VCaP (cell line): ENCODE data around the gene STX4.
"Not testable (repeated sequence)": the region's sequence is repeated elsewhere in the genome, so short reads cannot be mapped to it uniquely, and the experiment has no call there.

ENCODE experiments used
- H3K27ac ChIP-seq: fragments of 450-650 bp; 2 replicates; pipeline ENCODE4 v1.5.1; 2017
- TF ChIP-seq, protein P1 (sequence below): fragments of 450-650 bp; conservative IDR thresholded peaks from 2 replicates; pipeline ENCODE4 v1.5.1; 2017; ENCODE audit warnings: mild to moderate bottlenecking, moderate library complexity

Gene STX4

DNA sequence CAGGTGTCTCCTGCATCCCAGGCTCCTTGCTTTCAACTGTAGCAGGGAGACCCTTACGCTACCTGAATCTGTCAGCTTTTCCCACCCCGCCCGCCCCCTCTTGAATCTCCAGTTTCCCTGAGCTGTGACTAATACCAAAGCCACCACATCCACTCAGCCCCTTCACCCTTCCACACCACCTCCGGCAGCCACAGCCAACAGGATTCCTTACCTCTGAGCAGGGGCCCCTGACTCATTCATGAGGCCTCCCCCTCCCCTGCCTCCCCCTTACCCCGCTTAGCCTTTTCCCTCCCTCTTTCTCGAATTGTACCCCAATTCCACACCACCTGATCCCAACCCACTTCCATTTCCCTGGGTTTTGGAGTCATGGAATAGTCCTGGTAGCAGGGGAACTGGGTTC, 25.2 kb upstream of the STX4 start:
- H3K27ac ChIP-seq: no peak overlapping the region
- TF ChIP-seq, protein P1, sequence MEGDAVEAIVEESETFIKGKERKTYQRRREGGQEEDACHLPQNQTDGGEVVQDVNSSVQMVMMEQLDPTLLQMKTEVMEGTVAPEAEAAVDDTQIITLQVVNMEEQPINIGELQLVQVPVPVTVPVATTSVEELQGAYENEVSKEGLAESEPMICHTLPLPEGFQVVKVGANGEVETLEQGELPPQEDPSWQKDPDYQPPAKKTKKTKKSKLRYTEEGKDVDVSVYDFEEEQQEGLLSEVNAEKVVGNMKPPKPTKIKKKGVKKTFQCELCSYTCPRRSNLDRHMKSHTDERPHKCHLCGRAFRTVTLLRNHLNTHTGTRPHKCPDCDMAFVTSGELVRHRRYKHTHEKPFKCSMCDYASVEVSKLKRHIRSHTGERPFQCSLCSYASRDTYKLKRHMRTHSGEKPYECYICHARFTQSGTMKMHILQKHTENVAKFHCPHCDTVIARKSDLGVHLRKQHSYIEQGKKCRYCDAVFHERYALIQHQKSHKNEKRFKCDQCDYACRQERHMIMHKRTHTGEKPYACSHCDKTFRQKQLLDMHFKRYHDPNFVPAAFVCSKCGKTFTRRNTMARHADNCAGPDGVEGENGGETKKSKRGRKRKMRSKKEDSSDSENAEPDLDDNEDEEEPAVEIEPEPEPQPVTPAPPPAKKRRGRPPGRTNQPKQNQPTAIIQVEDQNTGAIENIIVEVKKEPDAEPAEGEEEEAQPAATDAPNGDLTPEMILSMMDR: no peak

DNA sequence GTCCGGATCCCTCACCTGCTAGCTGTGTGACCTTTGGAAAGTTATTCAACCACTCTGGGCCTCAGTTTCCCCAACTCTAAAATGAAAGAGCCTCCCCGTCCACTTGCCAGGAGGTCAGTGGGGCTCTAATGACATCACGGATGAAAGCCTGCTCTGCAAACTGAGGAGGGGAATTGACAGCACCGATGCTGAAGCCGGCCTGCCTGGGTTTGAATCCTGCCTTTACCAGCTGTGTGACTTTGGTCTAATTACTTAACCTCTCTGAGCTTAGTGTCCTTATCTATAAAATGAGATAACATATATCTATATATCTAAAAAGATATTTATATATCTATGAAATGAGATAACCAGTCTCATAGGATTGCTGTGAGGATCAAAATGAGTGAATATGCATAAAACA, 24.8 kb upstream of the STX4 start:
- TF ChIP-seq, protein P1: no peak
- no peak overlapping the region for H3K27ac ChIP-seq

DNA sequence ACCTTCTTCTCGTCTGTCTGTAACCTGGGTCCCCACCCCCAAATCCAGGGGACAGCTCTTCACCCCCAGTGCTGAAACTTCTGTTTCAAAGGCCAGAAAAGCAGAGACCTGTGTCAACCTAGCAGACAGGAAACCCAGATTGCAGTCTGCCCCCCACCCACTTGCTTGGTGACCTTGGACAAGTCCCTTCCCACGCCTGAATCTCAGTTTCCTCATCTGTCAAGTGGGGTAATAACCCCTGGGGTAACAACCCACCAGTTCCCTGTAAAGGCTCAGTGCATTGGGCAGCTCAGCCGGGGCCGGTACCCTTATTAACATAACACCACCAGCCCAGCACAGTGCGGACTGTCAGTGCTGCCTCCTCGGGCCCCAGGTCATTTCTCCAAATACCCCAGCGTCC, 24.2 kb upstream of the STX4 start:
- TF ChIP-seq, protein P1: no peak
- H3K27ac ChIP-seq: no peak overlapping the region

DNA sequence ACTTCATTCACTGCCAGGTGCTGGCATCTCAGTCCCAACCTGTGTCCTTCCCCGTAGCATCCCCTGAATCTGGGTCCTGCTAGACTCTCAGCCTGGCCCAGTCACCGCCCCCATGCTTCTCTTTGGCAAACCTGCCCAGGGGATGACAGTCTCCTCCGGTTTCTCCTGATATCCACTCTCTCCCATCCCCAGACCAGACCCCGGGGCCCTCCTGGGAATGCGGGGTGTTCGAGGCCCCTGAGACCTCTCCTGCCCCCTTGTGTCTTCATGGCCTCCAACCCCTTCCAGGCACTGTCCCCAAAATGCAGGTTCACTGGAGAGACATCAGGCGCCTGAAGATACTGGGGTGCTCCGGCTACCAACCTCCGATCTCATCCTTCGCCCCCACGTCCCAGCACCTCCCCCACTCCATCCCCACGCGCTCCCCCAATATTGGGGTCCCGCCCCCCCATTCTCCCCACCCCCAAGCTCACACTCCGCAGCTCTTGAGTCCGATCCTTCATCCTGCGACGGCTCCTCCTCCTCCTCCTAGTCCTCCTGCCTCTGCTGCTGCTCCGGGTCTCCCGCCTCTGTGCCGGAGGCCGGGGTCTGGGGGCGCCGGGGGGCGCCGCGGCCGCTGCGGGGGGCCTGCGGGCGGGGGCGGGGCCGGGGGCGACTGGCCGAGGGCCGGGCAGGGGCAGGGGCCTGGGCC, 23.3 kb upstream of the STX4 start:
- TF ChIP-seq, protein P1: no peak
- no peak overlapping the region for H3K27ac ChIP-seq

DNA sequence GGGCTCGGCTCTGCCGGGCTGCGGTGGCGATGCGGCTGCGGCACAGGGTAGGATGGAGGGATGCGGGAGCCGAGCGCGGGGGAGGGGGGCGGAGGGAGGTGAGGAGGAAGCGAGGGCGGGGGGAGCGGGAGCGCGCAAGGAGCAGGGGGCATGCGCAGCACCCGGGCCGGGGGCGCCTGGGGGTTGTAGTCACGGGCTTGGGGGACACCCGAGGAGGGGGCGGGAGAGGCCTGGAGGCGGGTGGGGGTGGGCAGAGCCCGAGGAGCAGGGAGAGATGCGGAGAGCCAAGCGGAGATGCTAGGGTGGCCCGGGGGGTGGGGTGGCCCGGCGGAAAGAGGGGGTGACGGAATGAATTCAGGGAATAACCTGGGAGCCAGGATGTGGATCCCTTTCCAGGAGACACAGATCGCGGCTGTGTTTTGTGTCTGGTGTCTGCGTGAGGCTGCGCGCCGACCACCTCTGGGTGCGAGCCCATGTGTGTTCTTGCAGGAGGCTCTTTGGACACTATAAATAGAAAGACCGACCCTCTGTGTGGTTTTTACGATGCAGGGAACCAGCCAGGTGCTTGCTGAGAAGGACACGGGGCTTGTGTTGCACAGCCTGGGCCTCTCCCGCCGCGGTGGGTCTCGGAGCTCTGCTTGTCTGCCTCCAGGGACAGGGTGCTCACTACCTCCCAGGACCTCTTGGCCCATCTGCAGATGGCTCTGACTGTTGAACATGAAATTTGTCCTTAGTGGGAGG, 22.6 kb upstream of the STX4 start, which contains the start of gene STX1B:
Gene STX1B (minus strand): TSS at position 54 of the 741 bp plus-strand sequence. CDS start 242 bp downstream, outside the sequence.
- no peak within 1 kb of the TSS for H3K27ac ChIP-seq
- TF ChIP-seq, protein P1: no peak

DNA sequence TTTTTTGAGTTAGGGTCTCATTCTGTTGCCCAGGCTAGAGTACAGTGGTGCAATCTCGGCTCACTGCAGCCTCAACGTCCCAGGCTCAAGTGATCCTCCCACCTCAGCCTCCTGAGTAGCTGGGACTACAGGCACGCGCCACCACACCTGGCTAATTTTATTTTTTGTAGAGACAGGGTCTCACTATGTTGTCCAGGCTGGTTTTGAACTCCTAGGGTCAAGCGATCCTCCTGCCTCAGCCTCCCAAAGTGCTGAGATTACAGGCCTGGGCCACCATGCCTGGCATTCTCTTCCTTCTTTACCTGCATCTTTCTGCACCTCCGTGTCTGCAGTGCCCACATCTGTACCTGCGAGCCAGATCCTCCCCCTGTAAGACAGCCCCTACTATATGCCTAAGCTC, 21.5 kb upstream of the STX4 start:
- not testable (repeated sequence) for H3K27ac ChIP-seq

DNA sequence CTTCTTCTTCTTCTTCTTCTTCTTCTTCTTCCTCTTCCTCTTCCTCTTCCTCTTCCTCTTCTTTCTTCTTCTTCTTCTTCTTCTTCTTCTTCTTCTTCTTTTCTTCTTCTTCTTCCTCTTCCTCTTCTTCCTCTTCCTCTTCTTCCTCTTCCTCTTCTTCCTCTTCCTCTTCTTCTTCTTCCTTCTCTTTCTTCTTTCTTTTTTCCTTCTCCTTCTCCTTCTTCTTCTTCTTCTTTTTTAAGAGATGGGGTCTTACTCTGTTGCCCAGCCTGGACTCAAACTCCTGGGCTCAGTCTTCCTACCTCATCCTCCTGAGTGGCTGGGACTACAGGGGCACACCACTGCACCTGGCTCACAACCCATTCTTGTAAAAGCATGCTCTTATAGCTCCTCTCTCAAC, 20.1 kb upstream of the STX4 start:
- not testable (repeated sequence) for H3K27ac ChIP-seq

DNA sequence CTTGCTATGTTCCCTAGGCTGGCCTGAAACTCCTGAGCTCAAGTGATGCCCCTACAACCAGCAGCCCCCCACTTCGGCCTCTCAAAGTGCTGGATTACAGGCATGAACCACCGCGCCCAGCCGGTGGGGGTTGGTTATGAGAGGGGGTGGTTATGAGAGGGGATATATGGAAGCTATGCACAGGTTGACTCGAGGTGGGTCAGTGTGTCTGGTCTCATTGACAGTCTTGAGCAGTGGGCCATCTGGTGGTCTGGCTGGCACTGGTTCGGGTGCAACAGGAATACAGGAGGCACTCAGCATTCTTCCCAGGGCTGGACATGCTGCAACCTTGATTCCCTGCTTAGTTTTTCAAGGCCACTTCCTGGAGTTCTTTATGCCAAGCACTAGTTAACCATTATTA, 17.3 kb upstream of the STX4 start:
- TF ChIP-seq, protein P1: no peak
- H3K27ac ChIP-seq: no peak overlapping the region

DNA sequence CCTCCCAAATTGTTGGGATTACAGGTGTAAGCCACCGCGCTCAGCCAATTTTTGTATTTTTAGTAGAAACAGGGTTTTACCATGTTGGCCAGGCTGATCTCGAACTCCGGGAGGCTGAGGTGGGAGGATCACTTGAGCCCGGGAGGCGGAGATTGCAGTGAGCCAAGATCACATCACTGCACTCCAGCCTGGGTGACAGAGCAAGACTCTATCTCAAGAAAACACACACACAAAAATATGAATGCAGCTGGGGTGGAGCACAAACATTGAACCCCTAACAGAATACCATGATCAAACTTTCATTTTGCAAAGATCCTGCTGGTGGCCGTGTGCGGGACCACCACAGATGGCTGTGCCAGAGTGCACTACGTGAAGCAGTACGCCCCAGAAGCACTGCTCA, 15.6 kb upstream of the STX4 start:
- H3K27ac ChIP-seq: not testable (repeated sequence)
